SK-N-SH treated with all-trans-retinoic acid at 6 μM for 48 hours (cell line): Measurements from ENCODE around the gene PHACTR3.

Source experiments
- ATAC-seq: fragments of 200-7000 bp; cut with Tn5 transposase; 3 replicates; pipeline ENCODE4 v1.9.1; 2020; ENCODE audit warnings: mild to moderate bottlenecking, moderate library complexity
- ARNTL ChIP-seq: fragments of 450-650 bp; formaldehyde crosslinking; IDR thresholded peaks from 2 replicates; pipeline ENCODE4 v1.5.0; 2020; ENCODE audit warnings: low read depth, mild to moderate bottlenecking, moderate library complexity, borderline replicate concordance
- BACH2 ChIP-seq: fragments of 250-450 bp; sonication (Bioruptor Pico); IDR thresholded peaks from 2 replicates; pipeline ENCODE4 v1.9.0; 2021; ENCODE audit warnings: mild to moderate bottlenecking, borderline replicate concordance
- ESRRG ChIP-seq: fragments of 250-450 bp; sonication (Bioruptor Pico); IDR thresholded peaks from 2 replicates; pipeline ENCODE4 v1.6.1; 2021; ENCODE audit warnings: mild to moderate bottlenecking
- GLIS3 ChIP-seq: fragments of 250-450 bp; sonication (Bioruptor Pico); IDR thresholded peaks from 2 replicates; pipeline ENCODE4 v1.5.0; 2020; ENCODE audit warnings: mild to moderate bottlenecking, moderate library complexity
- ISL1 ChIP-seq: fragments of 250-450 bp; sonication (Bioruptor Pico); IDR thresholded peaks from 2 replicates; pipeline ENCODE4 v2.1.2; 2022; ENCODE audit warnings: mild to moderate bottlenecking, moderate library complexity
- OSR1 ChIP-seq: fragments of 250-450 bp; sonication (Bioruptor Pico); IDR thresholded peaks from 2 replicates; pipeline ENCODE4 v1.8.0; 2022; ENCODE audit warnings: moderate library complexity, mild to moderate bottlenecking, inconsistent platforms
- PPARA ChIP-seq: fragments of 250-450 bp; sonication (Bioruptor Pico); IDR thresholded peaks from 2 replicates; pipeline ENCODE4 v1.5.0; 2020; ENCODE audit warnings: mild to moderate bottlenecking, borderline replicate concordance
- RARB ChIP-seq: fragments of 250-450 bp; sonication (Bioruptor Pico); IDR thresholded peaks from 2 replicates; pipeline ENCODE4 v1.8.0; 2021; ENCODE audit warnings: mild to moderate bottlenecking, moderate library complexity
- SNAI2 ChIP-seq: fragments of 250-450 bp; sonication (Bioruptor Pico); IDR thresholded peaks from 2 replicates; pipeline ENCODE4 v1.5.0; 2020; ENCODE audit warnings: mild to moderate bottlenecking, moderate library complexity
- TCF4 ChIP-seq: fragments of 250-450 bp; sonication (Bioruptor Pico); IDR thresholded peaks from 2 replicates; pipeline ENCODE4 v1.8.0; 2021; ENCODE audit warnings: mild to moderate bottlenecking, moderate library complexity, borderline replicate concordance
- ZC3H10 ChIP-seq: fragments of 250-450 bp; sonication (Bioruptor Pico); IDR thresholded peaks from 2 replicates; pipeline ENCODE4 v1.5.1; 2021; ENCODE audit warnings: mild to moderate bottlenecking, moderate library complexity
- ZFP3 ChIP-seq: fragments of 250-450 bp; sonication (Bioruptor Pico); IDR thresholded peaks from 2 replicates; pipeline ENCODE4 v1.5.0; 2020; ENCODE audit warnings: mild to moderate bottlenecking, moderate library complexity
- ZNF70 ChIP-seq: fragments of 450-650 bp; formaldehyde crosslinking; IDR thresholded peaks from 2 replicates; pipeline ENCODE4 v1.5.0; 2020; ENCODE audit warnings: mild to moderate bottlenecking, moderate library complexity
- TF ChIP-seq, protein P1 (sequence below): fragments of 250-450 bp; sonication (Bioruptor Pico); IDR thresholded peaks from 2 replicates; pipeline ENCODE4 v1.5.1; 2020; ENCODE audit warnings: low read depth, mild to moderate bottlenecking, moderate library complexity
- TF ChIP-seq, protein P2 (sequence below): fragments of 250-450 bp; sonication (Bioruptor Pico); IDR thresholded peaks from 2 replicates; pipeline ENCODE4 v1.5.1; 2021; ENCODE audit warnings: mild to moderate bottlenecking, moderate library complexity
- TF ChIP-seq, protein P3 (sequence below): fragments of 250-450 bp; sonication (Bioruptor Pico); IDR thresholded peaks from 2 replicates; pipeline ENCODE4 v1.8.0; 2020; ENCODE audit warnings: mild to moderate bottlenecking, moderate library complexity, borderline replicate concordance
- TF ChIP-seq, protein P4 (sequence below): fragments of 250-450 bp; sonication (Bioruptor Pico); IDR thresholded peaks from 2 replicates; pipeline ENCODE4 v1.8.0; 2021; ENCODE audit warnings: low read depth, mild to moderate bottlenecking, moderate library complexity, borderline replicate concordance
- TF ChIP-seq, protein P5 (sequence below): fragments of 250-450 bp; sonication (Bioruptor Pico); IDR thresholded peaks from 2 replicates; pipeline ENCODE4 v1.5.0; 2020; ENCODE audit warnings: mild to moderate bottlenecking, moderate library complexity

The PHACTR3 gene

GRCh38 chr20:59631751-59632540 is 27.6 kb downstream of the PHACTR3 start:
- no peak for ATAC-seq
- TF ChIP-seq ZFP3 (CRISPR knock-in tag): no peak
- TF ChIP-seq TCF4 (CRISPR knock-in tag): no peak
- no peak for TF ChIP-seq ISL1 (CRISPR knock-in tag)
- TF ChIP-seq, protein P1, sequence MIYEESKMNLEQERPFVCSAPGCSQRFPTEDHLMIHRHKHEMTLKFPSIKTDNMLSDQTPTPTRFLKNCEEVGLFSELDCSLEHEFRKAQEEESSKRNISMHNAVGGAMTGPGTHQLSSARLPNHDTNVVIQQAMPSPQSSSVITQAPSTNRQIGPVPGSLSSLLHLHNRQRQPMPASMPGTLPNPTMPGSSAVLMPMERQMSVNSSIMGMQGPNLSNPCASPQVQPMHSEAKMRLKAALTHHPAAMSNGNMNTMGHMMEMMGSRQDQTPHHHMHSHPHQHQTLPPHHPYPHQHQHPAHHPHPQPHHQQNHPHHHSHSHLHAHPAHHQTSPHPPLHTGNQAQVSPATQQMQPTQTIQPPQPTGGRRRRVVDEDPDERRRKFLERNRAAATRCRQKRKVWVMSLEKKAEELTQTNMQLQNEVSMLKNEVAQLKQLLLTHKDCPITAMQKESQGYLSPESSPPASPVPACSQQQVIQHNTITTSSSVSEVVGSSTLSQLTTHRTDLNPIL (CRISPR knock-in tag): no peak
- TF ChIP-seq ESRRG (CRISPR knock-in tag): no peak
- no peak for TF ChIP-seq PPARA (CRISPR knock-in tag)

- TF ChIP-seq, protein P2, sequence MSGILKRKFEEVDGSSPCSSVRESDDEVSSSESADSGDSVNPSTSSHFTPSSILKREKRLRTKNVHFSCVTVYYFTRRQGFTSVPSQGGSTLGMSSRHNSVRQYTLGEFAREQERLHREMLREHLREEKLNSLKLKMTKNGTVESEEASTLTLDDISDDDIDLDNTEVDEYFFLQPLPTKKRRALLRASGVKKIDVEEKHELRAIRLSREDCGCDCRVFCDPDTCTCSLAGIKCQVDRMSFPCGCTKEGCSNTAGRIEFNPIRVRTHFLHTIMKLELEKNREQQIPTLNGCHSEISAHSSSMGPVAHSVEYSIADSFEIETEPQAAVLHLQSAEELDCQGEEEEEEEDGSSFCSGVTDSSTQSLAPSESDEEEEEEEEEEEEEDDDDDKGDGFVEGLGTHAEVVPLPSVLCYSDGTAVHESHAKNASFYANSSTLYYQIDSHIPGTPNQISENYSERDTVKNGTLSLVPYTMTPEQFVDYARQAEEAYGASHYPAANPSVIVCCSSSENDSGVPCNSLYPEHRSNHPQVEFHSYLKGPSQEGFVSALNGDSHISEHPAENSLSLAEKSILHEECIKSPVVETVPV (CRISPR knock-in tag): no peak
- TF ChIP-seq GLIS3 (no peak), RARB (CRISPR knock-in tag) (no peak), ZFP3 (CRISPR knock-in tag) (no peak), BACH2 (CRISPR knock-in tag) (no peak), ZC3H10 (no peak), TCF4 (CRISPR knock-in tag) (no peak)
- TF ChIP-seq, protein P3, sequence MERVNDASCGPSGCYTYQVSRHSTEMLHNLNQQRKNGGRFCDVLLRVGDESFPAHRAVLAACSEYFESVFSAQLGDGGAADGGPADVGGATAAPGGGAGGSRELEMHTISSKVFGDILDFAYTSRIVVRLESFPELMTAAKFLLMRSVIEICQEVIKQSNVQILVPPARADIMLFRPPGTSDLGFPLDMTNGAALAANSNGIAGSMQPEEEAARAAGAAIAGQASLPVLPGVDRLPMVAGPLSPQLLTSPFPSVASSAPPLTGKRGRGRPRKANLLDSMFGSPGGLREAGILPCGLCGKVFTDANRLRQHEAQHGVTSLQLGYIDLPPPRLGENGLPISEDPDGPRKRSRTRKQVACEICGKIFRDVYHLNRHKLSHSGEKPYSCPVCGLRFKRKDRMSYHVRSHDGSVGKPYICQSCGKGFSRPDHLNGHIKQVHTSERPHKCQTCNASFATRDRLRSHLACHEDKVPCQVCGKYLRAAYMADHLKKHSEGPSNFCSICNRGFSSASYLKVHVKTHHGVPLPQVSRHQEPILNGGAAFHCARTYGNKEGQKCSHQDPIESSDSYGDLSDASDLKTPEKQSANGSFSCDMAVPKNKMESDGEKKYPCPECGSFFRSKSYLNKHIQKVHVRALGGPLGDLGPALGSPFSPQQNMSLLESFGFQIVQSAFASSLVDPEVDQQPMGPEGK (CRISPR knock-in tag): no peak
- TF ChIP-seq, protein P1 (CRISPR knock-in tag): no peak
- TF ChIP-seq, protein P4, sequence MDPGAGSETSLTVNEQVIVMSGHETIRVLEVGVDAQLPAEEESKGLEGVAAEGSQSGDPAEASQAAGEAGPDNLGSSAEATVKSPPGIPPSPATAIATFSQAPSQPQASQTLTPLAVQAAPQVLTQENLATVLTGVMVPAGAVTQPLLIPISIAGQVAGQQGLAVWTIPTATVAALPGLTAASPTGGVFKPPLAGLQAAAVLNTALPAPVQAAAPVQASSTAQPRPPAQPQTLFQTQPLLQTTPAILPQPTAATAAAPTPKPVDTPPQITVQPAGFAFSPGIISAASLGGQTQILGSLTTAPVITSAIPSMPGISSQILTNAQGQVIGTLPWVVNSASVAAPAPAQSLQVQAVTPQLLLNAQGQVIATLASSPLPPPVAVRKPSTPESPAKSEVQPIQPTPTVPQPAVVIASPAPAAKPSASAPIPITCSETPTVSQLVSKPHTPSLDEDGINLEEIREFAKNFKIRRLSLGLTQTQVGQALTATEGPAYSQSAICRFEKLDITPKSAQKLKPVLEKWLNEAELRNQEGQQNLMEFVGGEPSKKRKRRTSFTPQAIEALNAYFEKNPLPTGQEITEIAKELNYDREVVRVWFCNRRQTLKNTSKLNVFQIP (CRISPR knock-in tag): no peak
- TF ChIP-seq, protein P5, sequence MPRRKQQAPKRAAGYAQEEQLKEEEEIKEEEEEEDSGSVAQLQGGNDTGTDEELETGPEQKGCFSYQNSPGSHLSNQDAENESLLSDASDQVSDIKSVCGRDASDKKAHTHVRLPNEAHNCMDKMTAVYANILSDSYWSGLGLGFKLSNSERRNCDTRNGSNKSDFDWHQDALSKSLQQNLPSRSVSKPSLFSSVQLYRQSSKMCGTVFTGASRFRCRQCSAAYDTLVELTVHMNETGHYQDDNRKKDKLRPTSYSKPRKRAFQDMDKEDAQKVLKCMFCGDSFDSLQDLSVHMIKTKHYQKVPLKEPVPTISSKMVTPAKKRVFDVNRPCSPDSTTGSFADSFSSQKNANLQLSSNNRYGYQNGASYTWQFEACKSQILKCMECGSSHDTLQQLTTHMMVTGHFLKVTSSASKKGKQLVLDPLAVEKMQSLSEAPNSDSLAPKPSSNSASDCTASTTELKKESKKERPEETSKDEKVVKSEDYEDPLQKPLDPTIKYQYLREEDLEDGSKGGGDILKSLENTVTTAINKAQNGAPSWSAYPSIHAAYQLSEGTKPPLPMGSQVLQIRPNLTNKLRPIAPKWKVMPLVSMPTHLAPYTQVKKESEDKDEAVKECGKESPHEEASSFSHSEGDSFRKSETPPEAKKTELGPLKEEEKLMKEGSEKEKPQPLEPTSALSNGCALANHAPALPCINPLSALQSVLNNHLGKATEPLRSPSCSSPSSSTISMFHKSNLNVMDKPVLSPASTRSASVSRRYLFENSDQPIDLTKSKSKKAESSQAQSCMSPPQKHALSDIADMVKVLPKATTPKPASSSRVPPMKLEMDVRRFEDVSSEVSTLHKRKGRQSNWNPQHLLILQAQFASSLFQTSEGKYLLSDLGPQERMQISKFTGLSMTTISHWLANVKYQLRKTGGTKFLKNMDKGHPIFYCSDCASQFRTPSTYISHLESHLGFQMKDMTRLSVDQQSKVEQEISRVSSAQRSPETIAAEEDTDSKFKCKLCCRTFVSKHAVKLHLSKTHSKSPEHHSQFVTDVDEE: no peak
Observed at GRCh38 chr20:59632541-59633113, 28.3 kb downstream of the PHACTR3 start.

GRCh38 chr20:59633656-59634251 is 29.4 kb downstream of the PHACTR3 start:
- no peak for TF ChIP-seq SNAI2
- TF ChIP-seq ISL1 (CRISPR knock-in tag): no peak
- TF ChIP-seq ZNF70 (CRISPR knock-in tag): no peak
- TF ChIP-seq OSR1 (CRISPR knock-in tag): no peak
- no peak for TF ChIP-seq ARNTL (CRISPR knock-in tag)
- TF ChIP-seq, all 23 proteins: peak for 0
- ATAC-seq: no peak

More at GRCh38 chr20:59632541-59633113, 28.3 kb downstream of the PHACTR3 start:
- ATAC-seq: no peak
